Astrocyte (in vitro differentiated cells and primary cell): ENCODE data around the gene GAS2. TPM values are rescaled to one million over a fixed set of nuclear protein-coding genes. Genes with fewer than 3 reads are reported as not detected.

Source experiments
- DNase-seq: peaks from one replicate; pipeline ENCODE4 v3.0.0-alpha.2; 2010; ENCODE audit warnings: low read depth
- FAIRE-seq: peaks from 2 replicates; lab custom pipeline; 2011; peaks lifted over from hg19 to GRCh38; lab: Jason Lieb, UNC
- H2AFZ ChIP-seq: 2 replicates; pipeline ENCODE4 v1.6.0; 2012; ENCODE audit warnings: low read depth, low read length, inconsistent platforms
- H3K27ac ChIP-seq: 2 replicates; pipeline ENCODE4 v1.5.1; 2011; ENCODE audit warnings: low read depth, low read length, inconsistent platforms
- H3K27me3 ChIP-seq: 2 replicates; pipeline ENCODE4 v1.6.0; 2011; ENCODE audit warnings: low read length, inconsistent platforms; ENCODE audit not compliant: insufficient read depth
- H3K36me3 ChIP-seq: 2 replicates; pipeline ENCODE4 v1.5.1; 2011; ENCODE audit warnings: low read length, inconsistent platforms; ENCODE audit not compliant: insufficient read depth
- H3K4me1 ChIP-seq: 2 replicates; pipeline ENCODE4 v1.5.1; 2011; ENCODE audit warnings: low read length, inconsistent platforms; ENCODE audit not compliant: insufficient read depth
- H3K4me2 ChIP-seq: 2 replicates; pipeline ENCODE4 v1.6.0; 2012; ENCODE audit warnings: low read length, inconsistent platforms
- H3K4me3 ChIP-seq: 2 replicates; pipeline ENCODE4 v1.5.1; 2011; ENCODE audit warnings: low read depth, mild to moderate bottlenecking, low read length, inconsistent platforms; ENCODE audit not compliant: insufficient read depth
- H3K79me2 ChIP-seq: 2 replicates; pipeline ENCODE4 v1.6.0; 2012; ENCODE audit warnings: mild to moderate bottlenecking, low read length, inconsistent platforms; ENCODE audit not compliant: insufficient read depth
- H3K9ac ChIP-seq: 2 replicates; pipeline ENCODE4 v1.6.0; 2012; ENCODE audit warnings: mild to moderate bottlenecking, low read length, inconsistent platforms
- H3K9me3 ChIP-seq: 2 replicates; pipeline ENCODE4 v1.5.1; 2012; ENCODE audit warnings: low read depth, mild to moderate bottlenecking, low read length, inconsistent platforms; ENCODE audit not compliant: insufficient read depth
- H4K20me1 ChIP-seq: 2 replicates; pipeline ENCODE4 v1.6.0; 2012; ENCODE audit warnings: low read length, inconsistent platforms; ENCODE audit not compliant: insufficient read depth
- H3K27ac Mint-ChIP-seq: one replicate; pipeline ENCODE4 v1.8.0; 2021; ENCODE audit warnings: mild to moderate bottlenecking, mixed read lengths; ENCODE audit not compliant: unreplicated experiment
- H3K27me3 Mint-ChIP-seq: one replicate; pipeline ENCODE4 v1.8.0; 2021; ENCODE audit warnings: low read depth, mixed read lengths; ENCODE audit not compliant: unreplicated experiment
- H3K36me3 Mint-ChIP-seq: one replicate; pipeline ENCODE4 v1.8.0; 2021; ENCODE audit warnings: low read depth, mixed read lengths; ENCODE audit not compliant: unreplicated experiment
- H3K4me1 Mint-ChIP-seq: one replicate; pipeline ENCODE4 v1.8.0; 2021; ENCODE audit warnings: low read depth, mixed read lengths; ENCODE audit not compliant: unreplicated experiment
- H3K4me3 Mint-ChIP-seq: one replicate; pipeline ENCODE4 v1.8.0; 2021; ENCODE audit warnings: mild to moderate bottlenecking, moderate library complexity, mixed read lengths; ENCODE audit not compliant: unreplicated experiment
- H3K9me3 Mint-ChIP-seq: one replicate; pipeline ENCODE4 v1.8.0; 2021; ENCODE audit warnings: mild to moderate bottlenecking, mixed read lengths; ENCODE audit not compliant: unreplicated experiment
- EZH2 ChIP-seq: IDR thresholded peaks from 2 replicates; pipeline ENCODE4 v1.6.1; 2012; ENCODE audit warnings: mild to moderate bottlenecking, low read length, inconsistent platforms; ENCODE audit not compliant: insufficient read depth
- total RNA-seq: library from RNA; stranded (reverse); gene quantifications from 2 replicates; pipeline ENCODE4 v1.2.1, GENCODE V29; 2021
- TF ChIP-seq, protein P1 (sequence below): IDR thresholded peaks from 2 replicates; pipeline ENCODE4 v1.5.1; 2011; ENCODE audit warnings: low read depth, mild to moderate bottlenecking, inconsistent platforms, low read length, moderate library complexity; ENCODE audit not compliant: insufficient read depth

GAS2 gene
- total RNA-seq, 1 donor from 2014 or later, result 1.5 TPM

DNA sequence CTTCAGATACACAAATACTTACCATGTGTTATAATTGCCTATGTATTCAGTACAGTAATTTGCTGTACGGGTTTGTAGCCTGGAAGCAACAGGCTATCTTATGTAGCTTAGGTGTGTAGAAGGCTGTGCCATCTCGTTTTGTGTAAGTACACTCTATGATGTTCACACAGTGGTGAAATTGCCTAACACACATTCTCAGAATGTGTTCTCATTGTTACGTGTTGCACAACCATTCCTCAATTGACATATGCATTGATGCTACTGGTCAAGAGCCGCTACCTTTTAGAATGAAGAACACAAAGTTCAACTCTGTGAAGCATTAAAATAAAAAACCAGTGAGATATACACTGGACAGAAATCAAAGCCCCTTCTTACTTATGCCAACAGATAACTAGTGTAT, 136.4 kb downstream of the GAS2 start:
- Mint-ChIP-seq H3K27ac (no peak overlapping the region), H3K4me3 (no peak overlapping the region), H3K9me3 (no peaks in the 10 kb centered on the region), H3K4me1 (no peaks in the 10 kb centered on the region), H3K36me3 (no peaks in the 10 kb centered on the region), H3K27me3 (no peaks in the 10 kb centered on the region)
- no peak overlapping the region for H3K4me2 ChIP-seq
- H3K79me2 ChIP-seq, result no peaks in the 10 kb centered on the region
- H4K20me1 ChIP-seq, result no peaks in the 10 kb centered on the region
- no peaks in the 10 kb centered on the region for H3K4me1 ChIP-seq
- no peak overlapping the region for H3K4me3 ChIP-seq
- H3K9me3 ChIP-seq, result no peaks in the 10 kb centered on the region
- H3K9ac ChIP-seq, result no peak overlapping the region
- no peak overlapping the region for H3K27ac ChIP-seq
- DNase-seq (no peak), FAIRE-seq (no peak)
- H2AFZ ChIP-seq, result no peak overlapping the region
- no peaks in the 10 kb centered on the region for H3K27me3 ChIP-seq
- TF ChIP-seq, protein P1, sequence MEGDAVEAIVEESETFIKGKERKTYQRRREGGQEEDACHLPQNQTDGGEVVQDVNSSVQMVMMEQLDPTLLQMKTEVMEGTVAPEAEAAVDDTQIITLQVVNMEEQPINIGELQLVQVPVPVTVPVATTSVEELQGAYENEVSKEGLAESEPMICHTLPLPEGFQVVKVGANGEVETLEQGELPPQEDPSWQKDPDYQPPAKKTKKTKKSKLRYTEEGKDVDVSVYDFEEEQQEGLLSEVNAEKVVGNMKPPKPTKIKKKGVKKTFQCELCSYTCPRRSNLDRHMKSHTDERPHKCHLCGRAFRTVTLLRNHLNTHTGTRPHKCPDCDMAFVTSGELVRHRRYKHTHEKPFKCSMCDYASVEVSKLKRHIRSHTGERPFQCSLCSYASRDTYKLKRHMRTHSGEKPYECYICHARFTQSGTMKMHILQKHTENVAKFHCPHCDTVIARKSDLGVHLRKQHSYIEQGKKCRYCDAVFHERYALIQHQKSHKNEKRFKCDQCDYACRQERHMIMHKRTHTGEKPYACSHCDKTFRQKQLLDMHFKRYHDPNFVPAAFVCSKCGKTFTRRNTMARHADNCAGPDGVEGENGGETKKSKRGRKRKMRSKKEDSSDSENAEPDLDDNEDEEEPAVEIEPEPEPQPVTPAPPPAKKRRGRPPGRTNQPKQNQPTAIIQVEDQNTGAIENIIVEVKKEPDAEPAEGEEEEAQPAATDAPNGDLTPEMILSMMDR, result no peak
- no peak for TF ChIP-seq EZH2
- H3K36me3 ChIP-seq, result no peaks in the 10 kb centered on the region

DNA sequence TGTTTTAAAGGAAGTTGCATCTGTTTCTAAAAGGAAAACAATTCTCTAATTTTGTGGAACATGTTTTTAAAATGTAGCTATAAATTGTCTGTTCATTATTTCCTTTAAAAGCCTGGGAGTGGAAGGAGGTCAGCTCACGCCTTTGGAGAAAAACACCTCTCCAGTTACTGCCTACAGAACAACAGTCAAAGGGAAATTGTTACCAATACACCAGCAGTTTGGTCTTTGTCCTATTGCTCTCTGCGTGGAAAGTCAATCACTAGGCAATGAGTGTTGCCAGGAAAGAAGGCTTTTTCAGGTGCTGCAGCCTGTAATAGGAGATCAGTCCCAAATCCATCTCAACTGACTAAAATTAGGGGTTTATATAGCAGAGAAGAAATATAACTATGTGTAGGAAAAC, 141.0 kb downstream of the GAS2 start:
- H3K27ac ChIP-seq, result no peak overlapping the region
- TF ChIP-seq, protein P1, result no peak
- TF ChIP-seq EZH2, result no peak
- DNase-seq (no peak), FAIRE-seq (no peak)
- H4K20me1 ChIP-seq, result no peaks in the 10 kb centered on the region
- H3K79me2 ChIP-seq, result no peaks in the 10 kb centered on the region
- H3K4me1 ChIP-seq, result no peaks in the 10 kb centered on the region
- no peak overlapping the region for H3K27ac Mint-ChIP-seq
- no peak overlapping the region for H3K4me3 Mint-ChIP-seq
- no peak overlapping the region for H3K4me2 ChIP-seq
- no peaks in the 10 kb centered on the region for H3K27me3 ChIP-seq
- H3K27me3 Mint-ChIP-seq, result no peaks in the 10 kb centered on the region
- no peak overlapping the region for H3K9ac ChIP-seq
- H3K4me3 ChIP-seq, result no peak overlapping the region
- no peak overlapping the region for H2AFZ ChIP-seq
- no peaks in the 10 kb centered on the region for H3K9me3 Mint-ChIP-seq
- no peaks in the 10 kb centered on the region for H3K9me3 ChIP-seq
- no peaks in the 10 kb centered on the region for H3K36me3 Mint-ChIP-seq
- no peaks in the 10 kb centered on the region for H3K4me1 Mint-ChIP-seq
- no peaks in the 10 kb centered on the region for H3K36me3 ChIP-seq

DNA sequence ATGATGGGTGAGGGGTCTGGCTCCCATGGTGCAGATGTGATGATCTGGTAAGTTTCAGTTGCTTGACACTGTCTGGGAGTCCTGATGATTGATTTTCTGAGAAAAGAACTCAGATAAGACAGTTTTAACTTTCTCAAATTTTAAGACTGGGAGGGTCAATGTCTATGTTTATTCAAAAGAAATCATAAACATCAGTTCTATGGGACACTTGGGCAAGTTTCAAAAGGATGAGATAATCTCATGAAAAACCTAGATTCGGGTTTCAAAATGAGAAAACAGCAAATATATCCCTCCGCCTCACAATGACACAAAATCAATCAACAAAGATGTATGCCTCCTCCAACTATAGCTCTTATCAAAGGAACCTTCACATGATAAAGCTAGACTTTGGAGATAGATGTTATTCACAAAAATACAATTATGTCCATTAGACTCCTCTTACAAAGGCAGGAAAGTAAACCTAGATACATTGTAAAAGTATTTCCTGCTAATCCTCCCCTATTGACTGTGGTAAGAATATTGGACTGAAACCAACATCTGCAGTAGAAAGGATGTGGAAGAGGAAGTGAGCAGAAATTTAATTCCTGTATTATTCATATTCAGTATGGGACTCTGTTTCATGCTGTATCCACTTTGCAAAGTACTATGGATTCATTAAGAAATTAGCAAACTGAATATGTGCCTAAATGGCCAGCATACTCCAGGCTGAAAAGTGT, 141.6 kb downstream of the GAS2 start:
- peak; percentile 8 for DNase-seq
- Histone ChIP-seq H3K9ac (no peak overlapping the region), H3K36me3 (no peaks in the 10 kb centered on the region), H3K4me3 (no peak overlapping the region), H3K9me3 (no peaks in the 10 kb centered on the region), H3K4me1 (no peaks in the 10 kb centered on the region), H3K4me2 (peak overlapping the region; percentile 20), H2AFZ (no peak overlapping the region), H4K20me1 (no peaks in the 10 kb centered on the region), H3K79me2 (no peaks in the 10 kb centered on the region), H3K27ac (no peak overlapping the region), H3K27me3 (no peaks in the 10 kb centered on the region)
- no peak for TF ChIP-seq EZH2
- TF ChIP-seq, protein P1, result no peak
- FAIRE-seq, result no peak
- Mint-ChIP-seq H3K36me3 (no peaks in the 10 kb centered on the region), H3K9me3 (no peaks in the 10 kb centered on the region), H3K4me1 (no peaks in the 10 kb centered on the region), H3K27ac (no peak overlapping the region), H3K4me3 (no peak overlapping the region), H3K27me3 (no peaks in the 10 kb centered on the region)
